ENCODE results near the gene HLCS. TPM values are rescaled to one million over a fixed set of nuclear protein-coding genes. Genes with fewer than 3 reads are reported as not detected.
A peak's percentile ranks its signal among the peaks of the same experiment; 100 is the strongest.

Gene HLCS
- total RNA-seq, 8 experiments from 2014 or later: 8.7 to 19.0 (median 18.1) TPM

DNA sequence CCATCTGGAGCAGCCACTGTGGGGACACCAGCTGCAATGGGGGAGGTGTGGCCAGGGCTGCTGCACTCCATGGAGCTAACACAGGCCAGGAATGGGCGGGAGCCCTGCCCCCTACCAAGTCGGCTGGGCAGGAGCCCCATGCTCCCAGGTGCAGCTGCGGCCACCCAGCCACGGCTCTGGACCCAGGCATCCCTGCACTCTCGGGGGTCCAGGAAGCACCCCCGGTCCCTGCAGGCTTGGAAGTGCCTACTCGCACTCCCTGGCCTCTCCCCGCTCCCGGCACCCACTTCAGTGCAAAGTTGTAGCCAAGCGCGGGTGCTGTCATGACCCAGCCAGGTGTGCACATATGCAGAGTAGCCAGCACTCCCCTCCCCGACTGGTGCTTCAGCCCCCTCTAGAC lies 91.8 kb downstream of the HLCS start:
- ATAC-seq (replicated peaks in 6 of 8): no peak
- in situ Hi-C loops (cut with MboI; ENCODE audit: low pct_unique_long_range_greater_than_20kb in 2 of 9, low sequenced_read_pairs in 9 of 9, unreplicated experiment in 9 of 9): no loop called here
- Histone ChIP-seq H3K27ac (no peak overlapping the region), H3K4me1 (replicated peaks in 1 of 2) (no peaks in the 10 kb centered on the region), H3K4me3 (no peak overlapping the region)
- WGBS, 10 experiments: 87 to 95% (median 93%) methylated on average over 7 to 9 of the region's 12 CpGs; no CpG with 5 or more reads in 7 of the 10 experiments

DNA sequence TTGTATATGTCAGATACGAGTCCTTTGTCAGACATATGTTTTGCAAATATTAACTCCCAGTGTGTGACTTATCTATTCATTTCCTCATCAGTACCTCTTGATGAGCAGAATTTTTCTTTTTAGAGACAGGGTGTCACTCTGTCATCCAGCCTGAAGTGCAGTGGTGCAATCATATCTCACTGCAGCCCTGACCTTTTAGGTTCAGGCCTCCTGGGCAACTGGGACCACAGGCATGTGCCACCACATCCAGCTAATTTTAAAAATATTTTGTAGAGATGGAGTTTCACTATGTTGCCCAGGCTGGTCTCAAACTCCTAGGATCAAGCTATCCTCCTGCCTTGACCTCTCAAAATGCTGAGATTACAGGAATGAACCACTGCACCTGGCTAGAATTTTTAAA lies 93.0 kb downstream of the HLCS start:
- ATAC-seq (replicated peaks in 6 of 8): no peak
- H3K4me3 ChIP-seq: no peak overlapping the region
- no peaks in the 10 kb centered on the region for H3K4me1 ChIP-seq (replicated peaks in 1 of 2)
- in situ Hi-C loops (cut with MboI; ENCODE audit: low pct_unique_long_range_greater_than_20kb in 2 of 9, low sequenced_read_pairs in 9 of 9, unreplicated experiment in 9 of 9): no loop called here
- no peak overlapping the region for H3K27ac ChIP-seq
- 43 to 100% (median 83%) methylated on average over 1 of the region's 1 CpG; no CpG with 5 or more reads in 4 of the 10 experiments for WGBS, 10 experiments

- 60 to 100% (median 68%) methylated on average over 1 to 4 of the region's 4 CpGs; no CpG with 5 or more reads in 2 of the 10 experiments for WGBS, 10 experiments
- ATAC-seq (replicated peaks in 6 of 8): no peak
- H3K27ac ChIP-seq: no peak overlapping the region
- in situ Hi-C loops (cut with MboI; ENCODE audit: low pct_unique_long_range_greater_than_20kb in 2 of 9, low sequenced_read_pairs in 9 of 9, unreplicated experiment in 9 of 9): no loop called here
- no peaks in the 10 kb centered on the region for H3K4me1 ChIP-seq (replicated peaks in 1 of 2)
- H3K4me3 ChIP-seq: no peak overlapping the region
Measured at GRCh38 chr21:36867291-36867905, 99.1 kb downstream of the HLCS start.

- Histone ChIP-seq H3K4me3 (no peak overlapping the region), H3K4me1 (replicated peaks in 1 of 2) (no peaks in the 10 kb centered on the region), H3K27ac (no peak overlapping the region)
- ATAC-seq (replicated peaks in 6 of 8): no peak
- in situ Hi-C loops (cut with MboI; ENCODE audit: low pct_unique_long_range_greater_than_20kb in 2 of 9, low sequenced_read_pairs in 9 of 9, unreplicated experiment in 9 of 9): no loop called here
- WGBS, 10 experiments: 60 to 100% (median 89%) methylated on average over 1 to 5 of the region's 5 CpGs; no CpG with 5 or more reads in 1 of the 10 experiments
Measured at GRCh38 chr21:36866419-36866818, 100.0 kb downstream of the HLCS start.

GRCh38 chr21:36864974-36865373 lies 101.5 kb downstream of the HLCS start:
- in situ Hi-C loops (cut with MboI; ENCODE audit: low pct_unique_long_range_greater_than_20kb in 2 of 9, low sequenced_read_pairs in 9 of 9, unreplicated experiment in 9 of 9): no loop called here
- H3K4me1 ChIP-seq (replicated peaks in 1 of 2): no peaks in the 10 kb centered on the region
- 0 to 100% (median 85%) methylated on average over 1 to 10 of the region's 10 CpGs; no CpG with 5 or more reads in 1 of the 10 experiments for WGBS, 10 experiments
- ATAC-seq (replicated peaks in 6 of 8): no peak
- no peak overlapping the region for H3K4me3 ChIP-seq
- H3K27ac ChIP-seq: no peak overlapping the region

GRCh38 chr21:36863260-36863659 lies 103.2 kb downstream of the HLCS start:
- Histone ChIP-seq H3K4me3 (no peak overlapping the region), H3K4me1 (replicated peaks in 1 of 2) (no peaks in the 10 kb centered on the region), H3K27ac (no peak overlapping the region)
- in situ Hi-C loops (cut with MboI; ENCODE audit: low pct_unique_long_range_greater_than_20kb in 2 of 9, low sequenced_read_pairs in 9 of 9, unreplicated experiment in 9 of 9): no loop called here
- WGBS, 10 experiments: 43 to 100% (median 90%) methylated on average over 1 to 4 of the region's 4 CpGs
- ATAC-seq (replicated peaks in 6 of 8): no peak

- Histone ChIP-seq H3K27ac (no peak overlapping the region), H3K4me3 (no peak overlapping the region), H3K4me1 (replicated peaks in 1 of 2) (no peaks in the 10 kb centered on the region)
- WGBS, 10 experiments: 50 to 90% (median 84%) methylated on average over 2 to 4 of the region's 4 CpGs; no CpG with 5 or more reads in 1 of the 10 experiments
- in situ Hi-C loops (cut with MboI; ENCODE audit: low pct_unique_long_range_greater_than_20kb in 2 of 9, low sequenced_read_pairs in 9 of 9, unreplicated experiment in 9 of 9): no loop called here
- ATAC-seq (replicated peaks in 6 of 8): peak in 4 of 8 experiments; percentile 11 to 52 (median 34)
Measured at GRCh38 chr21:36861595-36862323, 104.7 kb downstream of the HLCS start.

GRCh38 chr21:36860736-36861594 lies 105.5 kb downstream of the HLCS start:
- ATAC-seq (replicated peaks in 6 of 8): peak in 1 of 8 experiments; percentile 49
- no peaks in the 10 kb centered on the region for H3K4me1 ChIP-seq (replicated peaks in 1 of 2)
- H3K4me3 ChIP-seq: no peak overlapping the region
- WGBS, 10 experiments: 56 to 100% (median 87%) methylated on average over 3 to 8 of the region's 8 CpGs
- in situ Hi-C loops (cut with MboI; ENCODE audit: low pct_unique_long_range_greater_than_20kb in 2 of 9, low sequenced_read_pairs in 9 of 9, unreplicated experiment in 9 of 9): no loop called here
- no peak overlapping the region for H3K27ac ChIP-seq

DNA sequence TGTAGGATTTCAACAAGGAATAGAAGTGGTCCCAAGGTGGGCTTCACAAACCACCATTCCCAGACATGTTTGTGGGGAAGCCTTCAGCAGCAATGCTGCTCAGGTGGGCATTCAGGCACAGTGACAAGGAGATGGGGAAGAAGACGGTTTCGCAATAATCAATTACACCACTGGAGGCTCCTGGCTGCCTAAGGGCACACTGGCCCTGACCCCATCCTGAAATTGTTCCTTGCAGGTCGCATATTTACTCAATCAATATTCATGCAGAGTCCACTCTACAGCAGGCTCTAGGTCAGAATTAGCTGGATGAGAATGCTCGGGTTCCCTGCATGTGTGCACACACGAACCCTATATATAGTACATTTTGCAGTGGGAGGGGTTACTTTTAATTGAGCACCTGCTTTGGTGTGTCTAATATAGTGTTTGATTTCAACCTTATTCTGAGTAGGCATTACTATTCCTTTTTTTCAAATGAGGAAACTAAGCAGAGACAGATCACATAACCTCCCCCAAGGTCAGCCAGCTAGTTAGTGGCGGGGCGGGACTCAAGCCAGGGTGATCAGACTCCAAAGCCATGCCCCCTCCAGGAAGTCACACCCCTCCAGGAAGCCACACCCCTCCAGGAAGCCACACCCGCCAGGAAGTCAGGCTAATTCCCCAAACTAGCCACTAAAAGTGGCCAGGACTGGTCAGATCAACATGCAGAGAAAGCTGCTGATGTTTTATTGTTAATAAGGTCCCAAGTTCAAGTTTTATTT lies 106.5 kb downstream of the HLCS start:
- Histone ChIP-seq H3K4me1 (replicated peaks in 1 of 2) (no peaks in the 10 kb centered on the region), H3K27ac (no peak overlapping the region), H3K4me3 (no peak overlapping the region)
- WGBS, 10 experiments: 0 to 94% (median 58%) methylated on average over 1 to 5 of the region's 8 CpGs; no CpG with 5 or more reads in 4 of the 10 experiments
- ATAC-seq (replicated peaks in 6 of 8): peak in 3 of 8 experiments; percentile 67 to 86 (median 83)
- in situ Hi-C loops (cut with MboI; ENCODE audit: low pct_unique_long_range_greater_than_20kb in 2 of 9, low sequenced_read_pairs in 9 of 9, unreplicated experiment in 9 of 9): no loop called here

GRCh38 chr21:36858320-36858957 lies 108.0 kb downstream of the HLCS start:
- 30 to 100% (median 88%) methylated on average over 1 to 5 of the region's 7 CpGs; no CpG with 5 or more reads in 2 of the 10 experiments for WGBS, 10 experiments

GRCh38 chr21:36856643-36857042 lies 109.8 kb downstream of the HLCS start:
- ATAC-seq (replicated peaks in 6 of 8): no peak
- 60 to 100% (median 99%) methylated on average over 1 to 3 of the region's 3 CpGs for WGBS, 10 experiments
- H3K4me3 ChIP-seq: no peak overlapping the region
- no peak overlapping the region for H3K27ac ChIP-seq
- no peaks in the 10 kb centered on the region for H3K4me1 ChIP-seq (replicated peaks in 1 of 2)
- in situ Hi-C loops (cut with MboI; ENCODE audit: low pct_unique_long_range_greater_than_20kb in 2 of 9, low sequenced_read_pairs in 9 of 9, unreplicated experiment in 9 of 9): no loop called here

More at GRCh38 chr21:36858320-36858957, 108.0 kb downstream of the HLCS start:
- Histone ChIP-seq H3K27ac (no peak overlapping the region), H3K4me3 (no peak overlapping the region), H3K4me1 (replicated peaks in 1 of 2) (no peaks in the 10 kb centered on the region)
- no peak for ATAC-seq (replicated peaks in 6 of 8)
- in situ Hi-C loops (cut with MboI; ENCODE audit: low pct_unique_long_range_greater_than_20kb in 2 of 9, low sequenced_read_pairs in 9 of 9, unreplicated experiment in 9 of 9): no loop called here

DNA sequence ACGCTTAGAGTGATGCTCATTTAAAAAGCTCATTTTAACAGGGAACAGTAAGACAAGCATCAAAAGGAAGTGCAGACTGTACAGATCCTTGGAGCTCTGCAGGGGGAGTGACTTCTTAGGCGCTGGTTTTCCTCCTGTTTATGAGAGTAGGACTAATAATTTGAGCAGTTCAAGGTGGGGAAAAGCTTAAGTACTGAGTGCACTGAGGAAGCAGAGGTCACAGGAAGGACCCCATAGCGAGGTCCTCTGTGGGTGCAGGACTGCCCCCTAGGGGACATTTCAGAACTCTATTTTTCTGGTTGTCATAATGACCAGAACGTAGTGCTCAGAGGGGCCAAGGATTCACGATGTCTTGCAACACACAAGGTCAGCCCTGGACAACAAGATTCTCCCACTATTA lies 112.1 kb downstream of the HLCS start:
- Histone ChIP-seq H3K27ac (no peak overlapping the region), H3K4me1 (replicated peaks in 1 of 2) (no peaks in the 10 kb centered on the region), H3K4me3 (no peak overlapping the region)
- in situ Hi-C loops (cut with MboI; ENCODE audit: low pct_unique_long_range_greater_than_20kb in 2 of 9, low sequenced_read_pairs in 9 of 9, unreplicated experiment in 9 of 9): no loop called here
- WGBS, 10 experiments: 0 to 82% (median 40%) methylated on average over 1 to 5 of the region's 5 CpGs; no CpG with 5 or more reads in 1 of the 10 experiments
- peak in 5 of 8 experiments; percentile 22 to 85 (median 70) for ATAC-seq (replicated peaks in 6 of 8)
